GM23338 (cell line): ENCODE results near the gene COL18A1. TPM values are rescaled to one million over a fixed set of nuclear protein-coding genes. Genes with fewer than 3 reads are reported as not detected.

Source experiments
- ATAC-seq: fragments of 200-7000 bp; cut with Tn5 transposase; 3 replicates; pipeline ENCODE4 v1.9.1; 2020
- DNase-seq: peaks from one replicate; pipeline ENCODE4 v3.0.0-alpha.2; 2015; ENCODE audit warnings: low spot score
- H2AFZ ChIP-seq: fragments of 200-600 bp; sonication (generic); 2 replicates; pipeline ENCODE4 v1.8.0; 2016; ENCODE audit warnings: antibody characterized with exemption, mild to moderate bottlenecking, moderate library complexity
- H3F3A ChIP-seq: fragments of 200-600 bp; sonication (generic); replicated peaks from 2 replicates; pipeline ENCODE4 v1.8.0; 2017; ENCODE audit warnings: antibody characterized with exemption, mixed run types, low read depth
- H3K27ac ChIP-seq: fragments of 200-600 bp; sonication (generic); 2 replicates; pipeline ENCODE4 v1.6.1; 2016; ENCODE audit warnings: low read depth
- H3K27me3 ChIP-seq: fragments of 200-600 bp; sonication (generic); 2 replicates; pipeline ENCODE4 v1.8.0; 2016; ENCODE audit warnings: mild to moderate bottlenecking, mixed run types, moderate library complexity; ENCODE audit not compliant: insufficient read depth
- H3K36me3 ChIP-seq: fragments of 200-600 bp; sonication (generic); 2 replicates; pipeline ENCODE4 v1.8.0; 2016; ENCODE audit warnings: mild to moderate bottlenecking; ENCODE audit not compliant: insufficient read depth
- H3K4me1 ChIP-seq: fragments of 200-600 bp; sonication (generic); 2 replicates; pipeline ENCODE4 v1.8.0; 2016; ENCODE audit warnings: mild to moderate bottlenecking, moderate library complexity; ENCODE audit not compliant: insufficient read depth
- H3K4me2 ChIP-seq: fragments of 200-600 bp; sonication (generic); 2 replicates; pipeline ENCODE4 v1.7.1; 2017; ENCODE audit warnings: mixed run types
- H3K4me3 ChIP-seq: fragments of 200-600 bp; sonication (generic); 2 replicates; pipeline ENCODE4 v1.6.1; 2016; ENCODE audit warnings: mixed run types
- H3K79me2 ChIP-seq: fragments of 200-600 bp; sonication (generic); replicated peaks from 2 replicates; pipeline ENCODE4 v1.8.0; 2017; ENCODE audit warnings: mild to moderate bottlenecking; ENCODE audit not compliant: insufficient read depth
- H3K9me2 ChIP-seq: fragments of 200-600 bp; sonication (generic); 2 replicates; pipeline ENCODE4 v1.8.0; 2017; ENCODE audit not compliant: insufficient read depth
- H4K20me1 ChIP-seq: fragments of 200-600 bp; sonication (generic); replicated peaks from 2 replicates; pipeline ENCODE4 v1.8.0; 2017; ENCODE audit warnings: mild to moderate bottlenecking; ENCODE audit not compliant: insufficient read depth
- H3K27ac Mint-ChIP-seq: 2 replicates; pipeline ENCODE4 v1.8.0; 2020; ENCODE audit warnings: inconsistent platforms, mild to moderate bottlenecking, moderate library complexity, mixed read lengths
- H3K27me3 Mint-ChIP-seq: 3 replicates; pipeline ENCODE4 v1.8.0; 2022; ENCODE audit warnings: low read depth, mild to moderate bottlenecking, moderate library complexity, mixed read lengths, inconsistent platforms; ENCODE audit not compliant: insufficient read depth, poor library complexity
- H3K36me3 Mint-ChIP-seq: 3 replicates; pipeline ENCODE4 v1.8.0; 2021; ENCODE audit warnings: low read depth, mild to moderate bottlenecking, inconsistent platforms, moderate library complexity, mixed read lengths
- H3K4me1 Mint-ChIP-seq: 3 replicates; pipeline ENCODE4 v1.8.0; 2020; ENCODE audit warnings: mild to moderate bottlenecking, inconsistent platforms, mixed read lengths
- H3K4me3 Mint-ChIP-seq: 3 replicates; pipeline ENCODE4 v1.8.0; 2021; ENCODE audit warnings: moderate library complexity, mild to moderate bottlenecking, inconsistent platforms, mixed read lengths
- H3K9me3 Mint-ChIP-seq: 3 replicates; pipeline ENCODE4 v1.8.0; 2020; ENCODE audit warnings: moderate library complexity, mild to moderate bottlenecking, inconsistent platforms, mixed read lengths
- JUNB ChIP-seq: IDR thresholded peaks from one replicate; pipeline ENCODE4 v1.6.1; 2016; ENCODE audit warnings: antibody characterized with exemption; ENCODE audit not compliant: unreplicated experiment
- ZNF462 ChIP-seq: fragments of 250-450 bp; sonication (Bioruptor Pico); IDR thresholded peaks from 2 replicates; pipeline ENCODE4 v1.5.0; 2020; ENCODE audit warnings: mild to moderate bottlenecking, moderate library complexity
- polyA plus RNA-seq: library from polyadenylated mRNA; unstranded; fragments of >200 nt; fragmentation: Nextera tagmentation; extraction: Ambion mirVana; gene quantifications from 2 replicates; pipeline ENCODE4 v1.2.1, GENCODE V29; 2016
- total RNA-seq: library from RNA; depleted of rRNA; stranded (reverse); fragments of >200 nt; shearing (Covaris generic); gene quantifications from 2 replicates; pipeline ENCODE4 v1.2.3, GENCODE V29; 2014

The COL18A1 gene
- total and polyA plus RNA-seq, 2 experiments from 2014 or later: 38.4 to 430 TPM

DNA sequence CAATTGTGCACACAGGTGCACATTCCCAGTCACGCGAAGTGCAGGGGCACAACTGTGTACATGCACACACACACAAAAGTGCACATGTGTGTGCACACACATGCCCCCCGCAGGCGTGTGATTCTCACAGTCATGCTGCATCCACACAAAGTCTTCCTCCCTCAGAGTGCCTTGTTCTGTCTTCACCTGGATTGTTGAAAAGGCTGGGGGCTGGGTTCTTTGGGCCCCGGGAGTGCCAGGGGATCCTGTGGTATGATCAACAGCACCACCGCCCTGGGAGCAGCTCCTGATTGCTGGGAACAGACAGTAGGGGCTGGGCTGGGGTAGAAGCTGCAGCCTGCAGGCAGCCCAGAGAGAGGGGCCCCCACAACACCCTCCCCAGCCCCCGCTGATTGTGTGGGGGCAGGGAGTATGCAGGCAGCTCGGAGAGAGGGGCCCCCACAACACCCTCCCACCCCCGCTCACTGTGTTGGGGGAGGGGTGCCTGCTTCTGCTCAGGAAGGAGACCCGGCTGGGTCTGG lies 3.4 kb downstream of the COL18A1 start:
- peak overlapping the region; percentile 76 for H3K4me3 Mint-ChIP-seq
- H3K9me2 ChIP-seq: no peaks in the 10 kb centered on the region
- H3K79me2 ChIP-seq: peaks cover 73% of the 10 kb centered on the region

More for the DNA sequence above, 3.4 kb downstream of the COL18A1 start:
- peaks cover 29% of the 10 kb centered on the region for H3K27me3 Mint-ChIP-seq
- Histone ChIP-seq H3K4me3 (peak overlapping the region; percentile 86), H3K27me3 (no peaks in the 10 kb centered on the region), H3K27ac (peak overlapping the region; percentile 92), H3K4me1 (peaks cover 53% of the 10 kb centered on the region), H4K20me1 (peaks cover 49% of the 10 kb centered on the region), H3F3A (peaks cover 30% of the 10 kb centered on the region), H3K4me2 (peak overlapping the region; percentile 97), H2AFZ (no peak overlapping the region), H3K36me3 (no peaks in the 10 kb centered on the region; the same call in 1 of the 2 replicates)
- ATAC-seq (peak; percentile 4), DNase-seq (no peak)
- H3K27ac Mint-ChIP-seq: peak overlapping the region; percentile 95
- no peak for TF ChIP-seq JUNB
- TF ChIP-seq ZNF462 (CRISPR knock-in tag): no peak
- H3K36me3 Mint-ChIP-seq: peaks cover 26% of the 10 kb centered on the region; the same call in 2 of the 3 replicates
- no peaks in the 10 kb centered on the region; the same call in 1 of the 3 replicates for H3K9me3 Mint-ChIP-seq
- H3K4me1 Mint-ChIP-seq: peaks cover 74% of the 10 kb centered on the region
